GM12874 (cell line): ENCODE measurements around the gene RASA2.

Source experiments
- TF ChIP-seq, protein P1 (sequence below): IDR thresholded peaks from 2 replicates; pipeline ENCODE4 v1.5.1; 2011; ENCODE audit warnings: low read depth, mild to moderate bottlenecking, control low read depth, low read length, moderate library complexity; ENCODE audit not compliant: insufficient read depth

Gene RASA2

DNA sequence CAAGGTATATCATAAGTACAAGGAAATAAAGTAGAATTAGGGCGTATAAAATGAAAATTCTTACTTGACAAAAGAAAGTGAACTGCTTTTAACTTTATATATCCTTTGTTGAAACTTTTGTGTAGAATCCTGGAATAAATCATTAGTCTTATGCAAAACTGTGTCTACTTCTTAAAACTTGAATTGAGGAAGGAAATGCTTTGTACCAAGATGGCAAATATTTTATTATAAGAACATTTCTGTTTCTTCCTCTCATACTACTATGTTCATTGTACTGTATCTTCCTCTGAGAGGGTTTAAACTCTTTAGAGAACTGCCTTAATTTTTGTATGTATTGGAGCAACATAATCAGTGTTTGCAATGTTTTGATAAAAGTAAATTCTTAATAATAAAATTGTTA, 42.0 kb downstream of the RASA2 start:
- TF ChIP-seq, protein P1, sequence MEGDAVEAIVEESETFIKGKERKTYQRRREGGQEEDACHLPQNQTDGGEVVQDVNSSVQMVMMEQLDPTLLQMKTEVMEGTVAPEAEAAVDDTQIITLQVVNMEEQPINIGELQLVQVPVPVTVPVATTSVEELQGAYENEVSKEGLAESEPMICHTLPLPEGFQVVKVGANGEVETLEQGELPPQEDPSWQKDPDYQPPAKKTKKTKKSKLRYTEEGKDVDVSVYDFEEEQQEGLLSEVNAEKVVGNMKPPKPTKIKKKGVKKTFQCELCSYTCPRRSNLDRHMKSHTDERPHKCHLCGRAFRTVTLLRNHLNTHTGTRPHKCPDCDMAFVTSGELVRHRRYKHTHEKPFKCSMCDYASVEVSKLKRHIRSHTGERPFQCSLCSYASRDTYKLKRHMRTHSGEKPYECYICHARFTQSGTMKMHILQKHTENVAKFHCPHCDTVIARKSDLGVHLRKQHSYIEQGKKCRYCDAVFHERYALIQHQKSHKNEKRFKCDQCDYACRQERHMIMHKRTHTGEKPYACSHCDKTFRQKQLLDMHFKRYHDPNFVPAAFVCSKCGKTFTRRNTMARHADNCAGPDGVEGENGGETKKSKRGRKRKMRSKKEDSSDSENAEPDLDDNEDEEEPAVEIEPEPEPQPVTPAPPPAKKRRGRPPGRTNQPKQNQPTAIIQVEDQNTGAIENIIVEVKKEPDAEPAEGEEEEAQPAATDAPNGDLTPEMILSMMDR, result no peak

- TF ChIP-seq, protein P1, result no peak
Measured at GRCh38 chr3:141529256-141529655, 42.4 kb downstream of the RASA2 start.

- TF ChIP-seq, protein P1, result no peak
Measured at GRCh38 chr3:141529717-141530414, 43.0 kb downstream of the RASA2 start.

DNA sequence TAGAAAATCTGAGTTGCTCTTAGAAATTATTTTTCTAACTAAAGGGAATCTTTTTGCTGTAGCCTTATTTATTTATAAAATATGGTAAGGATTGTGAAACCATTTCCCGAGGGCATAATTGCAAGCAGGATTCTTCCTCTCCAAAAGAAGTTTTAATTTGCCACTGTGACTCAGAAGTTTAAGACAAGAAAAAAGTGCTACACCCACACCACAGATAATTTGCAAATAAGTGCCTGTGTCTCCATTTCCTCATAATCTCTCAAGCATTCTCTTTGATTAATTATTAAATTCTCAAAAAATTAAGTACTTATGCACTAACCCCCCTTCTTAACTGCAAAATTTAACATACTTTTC, 43.6 kb downstream of the RASA2 start:
- TF ChIP-seq, protein P1, result no peak

DNA sequence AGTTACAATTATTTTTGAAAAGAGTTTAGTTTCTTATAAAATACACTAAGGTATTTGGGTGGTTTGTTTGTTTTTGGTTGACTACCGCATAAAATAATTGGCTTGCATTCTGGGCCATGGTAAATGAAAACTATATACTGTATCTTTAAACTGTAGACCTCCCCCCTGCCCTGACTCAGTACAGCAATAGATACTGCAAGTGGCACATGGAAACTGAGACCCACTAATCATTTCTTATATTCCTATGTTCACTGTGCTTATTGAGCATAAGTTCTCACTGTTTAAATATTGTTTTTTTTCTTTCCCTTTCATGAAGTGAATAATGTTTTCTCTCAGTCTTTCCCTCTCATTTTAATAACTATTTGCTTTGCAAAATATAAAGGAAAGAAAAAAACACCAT, 45.8 kb downstream of the RASA2 start:
- TF ChIP-seq, protein P1, result no peak

- TF ChIP-seq, protein P1, result no peak
Measured at GRCh38 chr3:141537856-141538255, 51.0 kb downstream of the RASA2 start.

DNA sequence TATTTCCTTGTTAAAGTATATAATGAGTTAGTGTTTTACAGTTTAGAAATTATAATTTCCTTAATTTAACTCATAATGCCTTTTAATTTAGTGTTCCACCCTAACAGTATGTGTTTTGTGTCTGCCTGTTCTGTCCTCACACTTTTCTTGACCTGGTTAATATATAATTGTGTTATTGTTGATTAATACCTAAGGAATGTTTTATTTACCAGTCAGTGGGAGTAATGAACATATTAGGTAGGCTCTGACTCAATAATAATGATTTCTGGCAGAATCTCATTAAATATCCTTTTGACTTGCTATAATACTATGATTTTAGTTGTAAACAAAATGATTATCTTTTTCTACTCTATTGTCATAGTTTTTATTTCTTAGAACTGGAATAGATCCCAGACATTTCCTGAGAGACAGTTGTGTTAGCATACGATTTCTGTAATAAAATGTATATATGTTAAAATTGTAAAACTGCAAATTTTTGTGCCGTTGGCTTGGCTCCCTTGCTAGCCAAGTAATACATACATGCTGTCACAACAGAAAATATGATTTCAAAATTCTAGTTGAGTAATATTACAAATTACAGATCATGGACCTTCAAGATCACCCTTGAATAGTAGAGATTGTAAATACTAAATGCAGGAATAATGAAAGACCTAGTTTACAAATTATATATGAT, 51.9 kb downstream of the RASA2 start:
- TF ChIP-seq, protein P1, result no peak
